Measurements from ENCODE around the gene TPCN2. TPM values are rescaled to one million over a fixed set of nuclear protein-coding genes. Genes with fewer than 3 reads are reported as not detected.

The TPCN2 gene
- total and polyA plus RNA-seq, 2 of the 8 experiments (the other 6 are each of a cell fraction or from before 2014, with no cell fraction given) = 9.7 to 18.6 TPM

GRCh38 chr11:69071086-69071800, 22.5 kb downstream of the TPCN2 start:
- no peak overlapping the region for H2BK5ac ChIP-seq (ENCODE audit: low read depth, low read length)
- no peak overlapping the region for H3K23ac ChIP-seq (ENCODE audit: insufficient read length)
- no peak overlapping the region for H2BK20ac ChIP-seq (ENCODE audit: low read length)
- ChIA-PET POLR2A (ENCODE audit: partially characterized antibody) (interaction anchor here (1.3 kb wide), 1 partner anchor 11 kb away, joined by 4 read pairs; no protein-coding TSS in a partner anchor), CTCF (ENCODE audit: partially characterized antibody) (interaction anchor here (0.6 to 1.6 kb wide), 5 partner anchors 8 to 809 kb away, joined by 3 to 4 read pairs (median 3); no protein-coding TSS in a partner anchor)
- H3K4me2 ChIP-seq (ENCODE audit: insufficient read depth in 1 of 2, low read depth in 2 of 2, low read length in 2 of 2) = no peak overlapping the region
- H3K23me2 ChIP-seq (ENCODE audit: low read depth, low read length) = no peaks in the 10 kb centered on the region
- H2BK12ac ChIP-seq (ENCODE audit: low read depth, low read length) = no peak overlapping the region
- H3K4me3 ChIP-seq (ENCODE audit: extremely low read depth in 1 of 4, insufficient read depth in 2 of 4, low read depth in 3 of 4, low read length in 4 of 4) = no peak overlapping the region
- no peak overlapping the region for H4K5ac ChIP-seq (ENCODE audit: insufficient read length, low read depth, low read length)
- no peak overlapping the region for H4K91ac ChIP-seq (replicated peaks; ENCODE audit: insufficient read length, low read length)
- H3K4ac ChIP-seq (replicated peaks; ENCODE audit: insufficient read length, low read depth, low read length) = no peak overlapping the region
- H3K56ac ChIP-seq (replicated peaks; ENCODE audit: insufficient read length, low read depth, low read length) = no peak overlapping the region
- H3K36me3 ChIP-seq (ENCODE audit: control insufficient read depth in 2 of 4, insufficient read depth in 4 of 4, low read length in 3 of 4) = peaks cover 0 to 9% (median 0%) of the 10 kb centered on the region in 4 experiments; a peak in 4 of 8 replicates
- no peak overlapping the region for H3K27ac ChIP-seq (ENCODE audit: low read depth, low read length)
- no peak overlapping the region for H3K18ac ChIP-seq (ENCODE audit: extremely low read depth, low read length)
- H2AFZ ChIP-seq (ENCODE audit: low read length) = no peak overlapping the region
- no peak for DNase-seq (ENCODE audit: low read depth in 1 of 2, low spot score in 2 of 2)
- no peaks in the 10 kb centered on the region for H3K79me2 ChIP-seq (ENCODE audit: control insufficient read depth in 1 of 2, insufficient read depth in 2 of 2, low read length in 2 of 2)
- peaks cover 6% of the 10 kb centered on the region; the same call in 1 of the 2 replicates for H3K79me1 ChIP-seq (ENCODE audit: low read depth, low read length)
- H3K9ac ChIP-seq (replicated peaks in 1 of 4; ENCODE audit: extremely low read depth in 1 of 4, low read depth in 3 of 4, low read length in 3 of 4) = no peak overlapping the region
- no peak overlapping the region for H2BK120ac ChIP-seq (replicated peaks; ENCODE audit: low read depth, low read length)
- H2AK5ac ChIP-seq (ENCODE audit: low read depth, low read length) = no peak overlapping the region
- H3K27me3 ChIP-seq (replicated peaks in 1 of 4; ENCODE audit: control insufficient read depth in 3 of 4, extremely low read depth in 1 of 4, insufficient read depth in 3 of 4, low read length in 3 of 4) = no peaks in the 10 kb centered on the region
- no peak overlapping the region for H2BK15ac ChIP-seq (ENCODE audit: low read length)
- no peak for FAIRE-seq
- TF ChIP-seq SIN3A (conservative IDR thresholded peaks at IDR 0.05 in 1 of 2, IDR thresholded peaks at IDR 0.05 in 1 of 2; ENCODE audit: low read depth in 1 of 2, low read length in 2 of 2) (no peak), ZNF274 (IDR thresholded peaks at IDR 0.05; ENCODE audit: borderline replicate concordance, extremely low read depth, low read length) (no peak), BACH1 (IDR thresholded peaks at IDR 0.05; ENCODE audit: low read length) (no peak), POLR2A (IDR thresholded peaks at IDR 0.05; ENCODE audit: control extremely low read depth in 1 of 2, low read depth in 2 of 2, low read length in 2 of 2) (no peak), FOSL1 (IDR thresholded peaks at IDR 0.05; ENCODE audit: insufficient read depth, low read depth, low read length) (no peak), KDM1A (IDR thresholded peaks at IDR 0.05; ENCODE audit: borderline replicate concordance, low read length) (no peak), CREB1 (IDR thresholded peaks at IDR 0.05) (no peak), POU5F1 (IDR thresholded peaks at IDR 0.05; ENCODE audit: low read depth, low read length) (no peak), SP4 (IDR thresholded peaks at IDR 0.05; ENCODE audit: low read length) (no peak), CBX5 (IDR thresholded peaks at IDR 0.05; ENCODE audit: low read depth, low read length) (no peak)
- H4K8ac ChIP-seq (ENCODE audit: extremely low read depth, insufficient read depth, low read length) = no peak overlapping the region
- H3K4me1 ChIP-seq (replicated peaks in 1 of 4; ENCODE audit: control insufficient read depth in 3 of 4, insufficient read depth in 4 of 4, low read length in 3 of 4) = no peaks in the 10 kb centered on the region
- 95% methylated on average over 18 of the region's 23 CpGs; no CpG with 5 or more reads in 1 of the 2 experiments for WGBS, 2 experiments (ENCODE audit: extremely low coverage in 1 of 2, insufficient coverage in 1 of 2, insufficient read length in 1 of 2, insufficient replicate concordance in 2 of 2, low coverage in 1 of 2, low lambda C conversion rate in 2 of 2, missing lambda C conversion rate in 1 of 2)
- no peak overlapping the region for H3K14ac ChIP-seq (ENCODE audit: insufficient read length)
- peaks cover 9 to 11% of the 10 kb centered on the region in 2 experiments for H4K20me1 ChIP-seq (replicated peaks in 1 of 2; ENCODE audit: control insufficient read depth in 1 of 2, insufficient read depth in 2 of 2, low read length in 2 of 2)
- no peaks in the 10 kb centered on the region for H3K9me3 ChIP-seq (ENCODE audit: insufficient read depth in 2 of 2, low read depth in 1 of 2, low read length in 1 of 2)
